Heart left ventricle (tissue), 16 donors: ENCODE measurements around the gene DPEP3. TPM values are rescaled to one million over a fixed set of nuclear protein-coding genes. Genes with fewer than 3 reads are reported as not detected.
"Not testable (repeated sequence)": the region's sequence is repeated elsewhere in the genome, so short reads cannot be mapped to it uniquely, and the experiment has no call there.

ENCODE experiments used
- ATAC-seq, 4 donors: fragments of 200-7000 bp; cut with Tn5 transposase; one replicate each; pipeline ENCODE4 v1.9.1; 2020 to 2022; ENCODE audit warnings: moderate library complexity in 4 of 4, mild to moderate bottlenecking in 3 of 4, moderate number of reproducible peaks in 1 of 4
- DNase-seq, 5 donors: peaks; one replicate each; pipeline ENCODE4 v3.0.0-alpha.2; 2020
- H3K27ac ChIP-seq, 12 donors: fragments of 200-600 bp; sonication (generic) in 4 of 12; one replicate each; pipeline versions ENCODE4 v1.5.0 to v1.8.0; 2016 to 2022; ENCODE audit warnings: mild to moderate bottlenecking in 2 of 12
- H3K27me3 ChIP-seq, 9 donors: fragments of 200-600 bp; sonication (generic) in 2 of 9; one replicate each; pipeline versions ENCODE4 v1.5.1 to v1.8.0; 2016 to 2022; ENCODE audit warnings: mild to moderate bottlenecking in 3 of 9
- H3K36me3 ChIP-seq, 9 donors: fragments of 200-600 bp; sonication (generic) in 2 of 9; one replicate each; pipeline versions ENCODE4 v1.5.0 to v1.8.0; 2018 to 2022; ENCODE audit warnings: mild to moderate bottlenecking in 2 of 9
- H3K4me1 ChIP-seq, 12 donors: fragments of 200-600 bp; sonication (generic) in 4 of 12; one replicate each; pipeline versions ENCODE4 v1.5.0 to v1.8.0; 2016 to 2022; ENCODE audit warnings: mild to moderate bottlenecking in 3 of 12
- H3K4me3 ChIP-seq, 12 donors: fragments of 200-600 bp; sonication (generic) in 4 of 12; one replicate each; pipeline versions ENCODE4 v1.5.0 to v1.8.0; 2017 to 2022; ENCODE audit warnings: mild to moderate bottlenecking in 9 of 12, moderate library complexity in 4 of 12
- H3K9me3 ChIP-seq, 12 donors: fragments of 200-600 bp; sonication (generic) in 4 of 12; one replicate each; pipeline versions ENCODE4 v1.5.0 to v1.8.0; 2016 to 2022; ENCODE audit warnings: mild to moderate bottlenecking in 1 of 12
- POLR2A ChIP-seq, 2 donors: fragments of 450-650 bp; IDR thresholded peaks; one replicate each; pipeline ENCODE4 v1.6.1; 2017; ENCODE audit warnings: antibody characterized with exemption in 2 of 2, mild to moderate bottlenecking in 2 of 2, moderate library complexity in 2 of 2
- WGBS, 4 donors: extraction: QIAGEN DNeasy Blood & Tissue Kit in 2 of 4; methylation state at CpG; one replicate each; pipeline versions ENCODE4 v1.1.5 to v1.1.7; 2013 to 2018; 5-methylcytosine and 5-hydroxymethylcytosine counted together
- intact Hi-C, 10 donors: fragments of 100-400 bp; cut with DNase I; formaldehyde crosslinking; loops; one replicate each; pipeline versions ENCODE4 v1.11.1 to v1.14.2; 2022
- polyA plus RNA-seq, 2 donors: library from polyadenylated mRNA; stranded (reverse); fragments of 200-250 nt; gene quantifications; one replicate each; pipeline ENCODE4 v1.2.3, GENCODE V29; 2013
- total RNA-seq, 9 donors: library from RNA; depleted of rRNA in 2 of 9; stranded (reverse); fragments of >200 nt in 2 of 9; fragmentation: NEBNext Ultra II Directional in 3 of 9; extraction: Animal tissue kit (Norgen Biotek cat#: 25700) in 3 of 9; gene quantifications; one replicate each; pipeline versions ENCODE4 v1.1.0 to v1.2.4, GENCODE V29; 2016 to 2023
- TF ChIP-seq, protein P1 (sequence below), 12 donors: fragments of 200-600 bp; sonication (generic) in 4 of 12; IDR thresholded peaks; one replicate each; pipeline versions ENCODE4 v1.5.0 to v1.8.0; 2018 to 2022; ENCODE audit warnings: antibody characterized with exemption in 12 of 12, mild to moderate bottlenecking in 5 of 12
- donor health status: ischemic (EF 13 %, LVEDD 7.1; RV severe dilation, severe dysfunction).
- donor health status: healthy with polysubstance abuse.
- donor health status: DM: no; HTN: yes; CAD: no.
- donor health status: DM: no; HTN: no; CAD: no.
- donor health status: ischemic (EF 25% LVEDD 6.9; RV normal size, moderate dysfunction).
- donor health status: ischemic (EF 25% LVEDD 5.7; RV mildly dilated, moderate dysfunction).
- donor health status: healthy.
- donor health status: DM: yes; HTN: yes; CAD: no.
- donor health status: ischemic (EF 35%, LVEDD 5.7; RV mildly dilated, moderate dysfunction).
- donor health status: nonischemic (EF 11% LVEDD 7.7; RV severe dilation, severe dysfunction).
- donor health status: DM: yes; HTN: yes; CAD: no.
- donor health status: PGD.
- donor health status: ischemic (EF 29% LVEDD 5.4; RV normal size, mild dysfunction).
- donor health status: nonischemic (EF 23%, LVEDD 6.1; RV moderate dilation, normal function).

The DPEP3 gene
- total and polyA plus RNA-seq, 11 donors: 0.13 to 0.16 TPM; not detected in 9

DNA sequence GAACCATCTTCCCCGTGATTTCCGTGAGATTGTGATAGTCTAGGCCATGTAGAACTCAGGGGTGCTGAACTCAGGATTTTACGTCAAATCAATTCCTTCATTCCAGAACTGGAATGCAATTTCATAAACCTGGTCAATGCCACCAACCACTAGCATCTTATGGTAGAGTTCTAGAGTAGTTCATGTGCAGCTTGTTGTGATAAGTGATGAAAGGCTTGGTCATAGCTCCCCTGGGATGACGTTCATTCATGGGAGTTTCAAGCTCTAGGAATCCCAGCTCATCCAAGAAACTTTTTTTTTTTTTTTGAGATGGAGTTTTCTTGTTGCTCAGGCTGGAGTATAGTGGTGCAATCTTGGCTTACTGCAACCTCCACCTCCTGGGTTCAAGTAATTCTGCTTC is 22.7 kb upstream of the DPEP3 start:
- DNase-seq: no peak
- Histone ChIP-seq H3K9me3 (no peaks in the 10 kb centered on the region), H3K4me1 (peaks cover 0 to 61% (median 8%) of the 10 kb centered on the region in 12 donors), H3K36me3 (no peaks in the 10 kb centered on the region), H3K27ac (no peak overlapping the region), H3K27me3 (no peaks in the 10 kb centered on the region), H3K4me3 (no peak overlapping the region)
- WGBS, 4 donors: 84 to 86% (median 84%) methylated on average over 4 of the region's 4 CpGs
- TF ChIP-seq POLR2A (IDR thresholded peaks at IDR 0.05): no peak
- TF ChIP-seq, protein P1, sequence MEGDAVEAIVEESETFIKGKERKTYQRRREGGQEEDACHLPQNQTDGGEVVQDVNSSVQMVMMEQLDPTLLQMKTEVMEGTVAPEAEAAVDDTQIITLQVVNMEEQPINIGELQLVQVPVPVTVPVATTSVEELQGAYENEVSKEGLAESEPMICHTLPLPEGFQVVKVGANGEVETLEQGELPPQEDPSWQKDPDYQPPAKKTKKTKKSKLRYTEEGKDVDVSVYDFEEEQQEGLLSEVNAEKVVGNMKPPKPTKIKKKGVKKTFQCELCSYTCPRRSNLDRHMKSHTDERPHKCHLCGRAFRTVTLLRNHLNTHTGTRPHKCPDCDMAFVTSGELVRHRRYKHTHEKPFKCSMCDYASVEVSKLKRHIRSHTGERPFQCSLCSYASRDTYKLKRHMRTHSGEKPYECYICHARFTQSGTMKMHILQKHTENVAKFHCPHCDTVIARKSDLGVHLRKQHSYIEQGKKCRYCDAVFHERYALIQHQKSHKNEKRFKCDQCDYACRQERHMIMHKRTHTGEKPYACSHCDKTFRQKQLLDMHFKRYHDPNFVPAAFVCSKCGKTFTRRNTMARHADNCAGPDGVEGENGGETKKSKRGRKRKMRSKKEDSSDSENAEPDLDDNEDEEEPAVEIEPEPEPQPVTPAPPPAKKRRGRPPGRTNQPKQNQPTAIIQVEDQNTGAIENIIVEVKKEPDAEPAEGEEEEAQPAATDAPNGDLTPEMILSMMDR (IDR thresholded peaks at IDR 0.05): no peak
- ATAC-seq: no peak
- intact Hi-C loops: no loop called here

DNA sequence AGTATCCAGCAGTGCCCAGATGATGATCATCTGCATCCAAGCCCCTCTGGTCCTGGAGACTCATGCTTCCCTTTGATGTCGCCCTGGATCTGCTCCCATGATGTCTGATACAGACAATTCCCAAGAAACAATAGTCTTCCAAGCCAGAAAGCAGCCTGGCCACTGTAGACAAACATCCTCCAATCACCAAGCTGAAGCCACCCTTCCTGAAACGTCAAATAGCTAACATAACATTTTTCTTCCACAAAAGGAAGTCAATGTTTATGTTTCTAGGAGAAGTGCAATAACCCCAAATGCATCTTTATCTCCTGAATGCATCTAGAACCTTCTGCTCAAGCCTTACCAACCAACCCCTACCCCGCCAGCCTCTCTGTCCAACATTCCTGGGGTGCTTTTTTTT is 20.2 kb upstream of the DPEP3 start:
- intact Hi-C loops: no loop called here
- Histone ChIP-seq H3K4me3 (peak overlapping the region in 3 of 12 donors; percentile 15 to 56 (median 18)), H3K27ac (peak overlapping the region in 11 of 12 donors; percentile 40 to 94 (median 67)), H3K9me3 (no peaks in the 10 kb centered on the region), H3K4me1 (peaks cover 0 to 57% (median 8%) of the 10 kb centered on the region in 12 donors), H3K36me3 (no peaks in the 10 kb centered on the region), H3K27me3 (no peaks in the 10 kb centered on the region)
- DNase-seq (peak in 2 of 5 donors; percentile 36 to 53), ATAC-seq (peak; percentile 39 to 90 (median 68))
- TF ChIP-seq, protein P1 (IDR thresholded peaks at IDR 0.05): no peak
- no peak for TF ChIP-seq POLR2A (IDR thresholded peaks at IDR 0.05)
- WGBS, 4 donors: 46 to 56% (median 50%) methylated on average over 3 of the region's 3 CpGs

DNA sequence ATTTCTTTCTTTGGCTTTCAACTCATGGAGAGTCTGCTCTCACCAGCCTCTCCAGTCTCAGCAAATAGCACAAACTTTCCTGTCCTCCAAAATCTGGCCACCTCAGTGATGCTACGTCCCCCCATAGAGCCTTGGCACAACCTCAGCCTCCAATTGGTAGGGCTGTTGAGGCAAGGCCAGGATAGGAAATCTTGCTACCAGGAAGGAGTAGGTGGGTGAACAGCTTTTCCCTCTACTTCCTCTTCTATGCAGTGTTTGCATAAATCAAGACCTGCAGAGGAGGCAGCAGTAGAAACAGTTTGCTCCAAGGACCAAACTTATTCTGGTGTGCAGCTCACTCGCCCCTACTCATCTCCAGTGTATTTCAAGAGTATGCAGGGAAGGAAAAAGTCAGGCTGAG is 19.7 kb upstream of the DPEP3 start:
- DNase-seq (no peak), ATAC-seq (peak; percentile 33 to 60 (median 46))
- TF ChIP-seq POLR2A (IDR thresholded peaks at IDR 0.05): no peak
- TF ChIP-seq, protein P1 (IDR thresholded peaks at IDR 0.05): no peak
- intact Hi-C loops: loop anchor here in 3 of 10 donors (10.0 kb wide), 2 partner anchors 45 to 225 kb away; no protein-coding TSS in a partner anchor
- H3K9me3 ChIP-seq: no peaks in the 10 kb centered on the region
- peak overlapping the region in 10 of 12 donors; percentile 45 to 94 (median 65) for H3K27ac ChIP-seq
- H3K27me3 ChIP-seq: no peaks in the 10 kb centered on the region
- H3K4me1 ChIP-seq: peaks cover 0 to 57% (median 8%) of the 10 kb centered on the region in 12 donors
- peak overlapping the region in 3 of 12 donors; percentile 15 to 56 (median 18) for H3K4me3 ChIP-seq
- 62 to 72% (median 70%) methylated on average over 2 of the region's 2 CpGs for WGBS, 4 donors
- H3K36me3 ChIP-seq: no peaks in the 10 kb centered on the region

DNA sequence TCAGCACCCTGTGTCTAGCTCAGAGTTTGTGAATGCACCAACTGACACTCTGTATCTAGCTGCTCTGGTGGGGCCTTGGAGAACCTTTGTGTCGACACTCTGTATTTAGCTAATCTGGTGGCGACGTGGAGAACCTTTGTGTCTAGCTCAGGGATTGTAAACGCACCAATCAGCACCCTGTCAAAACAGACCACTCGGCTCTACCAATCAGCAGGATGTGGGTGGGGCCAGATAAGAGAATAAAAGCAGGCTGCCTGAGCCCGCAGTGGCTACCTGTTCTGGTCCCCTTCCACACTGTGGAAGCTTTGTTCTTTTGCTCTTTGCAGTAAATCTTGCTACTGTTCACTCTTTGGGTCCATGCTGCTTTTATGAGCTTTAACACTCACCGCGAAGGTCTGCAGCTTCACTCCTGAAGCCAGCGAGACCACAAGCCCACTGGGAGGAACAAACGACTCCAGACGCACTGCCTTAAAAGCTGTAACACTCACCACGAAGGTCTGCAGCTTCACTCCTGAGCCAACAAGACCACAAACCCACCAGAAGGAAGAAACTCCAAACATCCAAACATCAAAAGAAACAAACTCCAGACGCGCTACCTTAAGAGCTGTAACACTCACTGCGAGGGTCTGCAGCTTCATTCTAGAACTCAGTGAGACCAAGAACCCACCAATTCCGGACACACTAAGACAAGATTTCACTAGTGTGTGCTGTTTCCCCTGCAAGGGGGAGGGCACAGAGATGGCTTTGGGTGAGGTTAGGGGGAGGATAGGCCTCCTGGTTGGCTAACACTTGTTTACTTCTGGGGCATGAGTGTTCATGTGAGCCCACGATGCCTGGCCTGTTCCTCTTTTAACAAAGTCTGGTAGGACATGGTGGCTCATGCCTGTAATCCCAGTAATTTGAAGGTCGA is 18.7 kb upstream of the DPEP3 start, which contains the start of gene DPEP2:
Gene DPEP2, minus strand, starts transcription at position 706 of the 910 bp plus-strand sequence. CDS start 6,272 bp downstream, outside the sequence.
- DNase-seq: peak in 2 of 5 donors; percentile 38 to 47
- not testable (repeated sequence) for H3K36me3 ChIP-seq, H3K9me3 ChIP-seq, H3K27me3 ChIP-seq
- peak within 1 kb of the TSS in 6 of 12 donors; percentile 12 to 56 (median 27) for H3K4me3 ChIP-seq
- intact Hi-C loops: loop anchor here in 3 of 10 donors (10.0 kb wide), 2 partner anchors 46 to 226 kb away; no protein-coding TSS in a partner anchor
- H3K4me1 ChIP-seq: peaks cover 0 to 55% (median 9%) of the 10 kb centered on the region in 12 donors
- H3K27ac ChIP-seq: peak within 1 kb of the TSS in 10 of 12 donors; percentile 45 to 94 (median 65)
- WGBS, 4 donors: 75 to 83% (median 76%) methylated on average over 18 of the region's 18 CpGs
- ATAC-seq: peak; percentile 48 to 84 (median 71)

DNA sequence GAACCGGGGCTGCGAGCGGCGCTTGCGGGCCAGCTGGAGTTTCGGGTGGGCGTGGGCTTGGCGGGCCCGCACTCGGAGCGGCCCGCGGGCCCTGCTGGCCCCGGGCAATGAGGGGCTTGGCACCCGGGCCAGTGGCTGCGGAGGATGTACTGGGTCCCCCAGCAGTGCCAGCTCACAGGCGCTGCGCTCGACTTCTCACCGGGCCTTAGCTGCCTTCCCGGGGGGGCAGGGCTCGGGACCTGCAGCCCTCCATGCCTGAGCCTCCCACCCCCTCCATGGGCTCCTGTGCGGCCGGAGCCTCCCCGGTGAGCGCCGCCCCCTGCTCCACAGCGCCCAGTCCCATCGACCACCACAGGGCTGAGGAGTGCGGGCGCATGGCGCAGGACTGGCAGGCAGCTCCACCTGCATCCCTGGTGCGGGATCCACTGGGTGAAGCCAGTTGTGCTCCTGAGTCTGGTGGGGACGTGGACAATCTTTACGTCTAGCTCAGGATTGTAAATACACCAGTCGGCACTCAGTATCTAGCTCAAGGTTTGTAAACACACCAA is 18.0 kb upstream of the DPEP3 start:
- peak overlapping the region in 2 of 12 donors; percentile 28 to 56 for H3K4me3 ChIP-seq
- intact Hi-C loops: loop anchor here in 3 of 10 donors (10.0 kb wide), 2 partner anchors 46 to 226 kb away; no protein-coding TSS in a partner anchor
- peaks cover 0 to 62% (median 16%) of the 10 kb centered on the region in 12 donors for H3K4me1 ChIP-seq
- ATAC-seq, H3K27ac ChIP-seq, H3K27me3 ChIP-seq, H3K36me3 ChIP-seq, H3K9me3 ChIP-seq, DNase-seq: not testable (repeated sequence)
- 93 to 98% (median 97%) methylated on average over 18 to 36 of the region's 36 CpGs for WGBS, 4 donors
